Measurements from ENCODE around the gene NFX1.

DNA sequence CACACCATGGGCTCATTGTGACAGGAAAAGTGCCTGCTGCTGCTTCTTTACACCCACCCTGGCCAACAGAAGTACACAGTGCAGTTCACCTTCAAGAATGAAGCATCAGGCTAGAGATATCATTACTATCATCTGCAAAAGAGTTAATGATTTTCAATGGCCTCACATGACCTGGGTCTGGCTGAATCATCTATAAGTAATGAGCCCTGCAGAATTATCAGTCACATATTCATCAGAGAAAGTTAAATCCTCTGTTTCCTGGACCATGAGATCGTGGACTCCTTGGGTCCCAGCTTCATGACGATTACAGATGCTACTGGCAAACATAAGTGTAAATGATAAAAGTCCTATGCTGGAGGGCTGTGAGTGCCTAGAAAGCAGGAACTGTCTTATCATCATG, 34.1 kb upstream of the NFX1 start:
- TF ChIP-seq POLR2AphosphoS5 (IDR thresholded peaks at IDR 0.05; ENCODE audit: low read depth, low read length), result no peak
- TF ChIP-seq FOXP2 (optimal IDR thresholded peaks at IDR 0.05; ENCODE audit: borderline replicate concordance, extremely low read depth, extremely low read length, insufficient read depth), result no peak

Measured in PFSK-1 (cell line).